Transverse colon (tissue), 3 donors: ENCODE results near the gene IQCK.

Experiments
- POLR2A ChIP-seq: fragments of 450-650 bp; IDR thresholded peaks from one replicate; pipeline ENCODE4 v1.6.1; 2016; ENCODE audit warnings: antibody characterized with exemption, mild to moderate bottlenecking, moderate library complexity
- POLR2AphosphoS5 ChIP-seq, 3 donors: sonication (generic); formaldehyde crosslinking; IDR thresholded peaks; one replicate each; pipeline ENCODE4 v1.6.1; 2016; ENCODE audit warnings: antibody characterized with exemption in 3 of 3

DNA sequence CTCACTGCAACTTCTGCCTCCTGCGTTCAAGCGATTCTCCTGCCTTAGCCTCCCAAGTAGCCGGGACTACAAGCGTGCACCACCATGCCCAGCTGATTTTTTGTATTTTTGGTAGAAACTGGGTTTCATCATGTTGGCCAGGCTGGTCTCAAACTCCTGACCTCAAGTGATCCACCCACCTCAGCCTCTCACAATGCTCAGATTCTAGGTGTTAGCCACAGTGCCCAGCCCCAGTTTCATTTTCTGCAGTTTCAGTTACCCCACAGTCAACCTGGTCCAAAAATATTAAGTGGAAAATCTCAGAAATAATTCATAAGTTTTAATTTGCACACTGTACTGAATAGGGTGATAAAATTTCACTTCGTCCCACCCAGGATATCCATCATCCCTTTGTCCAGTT lies 28.7 kb upstream of the IQCK start:
- no peak for TF ChIP-seq POLR2AphosphoS5 (IDR thresholded peaks at IDR 0.05)
- TF ChIP-seq POLR2A, result no peak
